Measurements from ENCODE around the gene MRPL27. TPM values are rescaled to one million over a fixed set of nuclear protein-coding genes. Genes with fewer than 3 reads are reported as not detected.
"Not testable (repeated sequence)": the region's sequence is repeated elsewhere in the genome, so short reads cannot be mapped to it uniquely, and the experiment has no call there.

The MRPL27 gene
- total RNA-seq, 2 experiments from 2014 or later: 68.8 to 80.2 TPM

- no peaks in the 10 kb centered on the region for H4K20me1 ChIP-seq (ENCODE audit: insufficient read depth, low read length)
- no peak overlapping the region for H2AFZ ChIP-seq (ENCODE audit: low read length)
- no peaks in the 10 kb centered on the region for H3K79me2 ChIP-seq (ENCODE audit: insufficient read depth, low read depth, low read length)
- H3K27ac ChIP-seq (ENCODE audit: low read depth, low read length, poor library complexity, severe bottlenecking): no peak overlapping the region
- intact Hi-C loops (cut with micrococcal nuclease; ENCODE audit: unreplicated experiment): no loop called here
- no peaks in the 10 kb centered on the region for H3K9me2 ChIP-seq (ENCODE audit: insufficient read depth, low read length)
- POLR2A ChIA-PET: no interaction called here
- no peaks in the 10 kb centered on the region for H3K9me3 ChIP-seq (ENCODE audit: low read length)
- H3K36me3 ChIP-seq (ENCODE audit: insufficient read depth, low read length): no peaks in the 10 kb centered on the region
- no peak overlapping the region for H3K4me3 ChIP-seq (ENCODE audit: low read depth, low read length, poor library complexity, severe bottlenecking)
- H3K4me1 ChIP-seq (ENCODE audit: insufficient read depth, low read length, poor library complexity, severe bottlenecking): no peaks in the 10 kb centered on the region
- TF ChIP-seq, protein P1, sequence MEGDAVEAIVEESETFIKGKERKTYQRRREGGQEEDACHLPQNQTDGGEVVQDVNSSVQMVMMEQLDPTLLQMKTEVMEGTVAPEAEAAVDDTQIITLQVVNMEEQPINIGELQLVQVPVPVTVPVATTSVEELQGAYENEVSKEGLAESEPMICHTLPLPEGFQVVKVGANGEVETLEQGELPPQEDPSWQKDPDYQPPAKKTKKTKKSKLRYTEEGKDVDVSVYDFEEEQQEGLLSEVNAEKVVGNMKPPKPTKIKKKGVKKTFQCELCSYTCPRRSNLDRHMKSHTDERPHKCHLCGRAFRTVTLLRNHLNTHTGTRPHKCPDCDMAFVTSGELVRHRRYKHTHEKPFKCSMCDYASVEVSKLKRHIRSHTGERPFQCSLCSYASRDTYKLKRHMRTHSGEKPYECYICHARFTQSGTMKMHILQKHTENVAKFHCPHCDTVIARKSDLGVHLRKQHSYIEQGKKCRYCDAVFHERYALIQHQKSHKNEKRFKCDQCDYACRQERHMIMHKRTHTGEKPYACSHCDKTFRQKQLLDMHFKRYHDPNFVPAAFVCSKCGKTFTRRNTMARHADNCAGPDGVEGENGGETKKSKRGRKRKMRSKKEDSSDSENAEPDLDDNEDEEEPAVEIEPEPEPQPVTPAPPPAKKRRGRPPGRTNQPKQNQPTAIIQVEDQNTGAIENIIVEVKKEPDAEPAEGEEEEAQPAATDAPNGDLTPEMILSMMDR (conservative IDR thresholded peaks at IDR 0.05; ENCODE audit: low read length): no peak
- no peak for TF ChIP-seq EZH2phosphoT487 (IDR thresholded peaks at IDR 0.05; ENCODE audit: borderline replicate concordance, low read depth, low read length)
- H3K4me2 ChIP-seq (ENCODE audit: low read length): no peak overlapping the region
- BruUV-seq (replicated peaks): no TSS peak
- no peak for DNase-seq (ENCODE audit: low spot score)
- CTCF ChIA-PET (ENCODE audit: unreplicated experiment): interaction anchor here (0.7 kb wide), 1 partner anchor 49 kb away, joined by 4 read pairs; no protein-coding TSS in a partner anchor
Observed at GRCh38 chr17:50406578-50406977, 33.6 kb upstream of the MRPL27 start.

GRCh38 chr17:50405351-50405750 is 32.4 kb upstream of the MRPL27 start:
- H4K20me1 ChIP-seq (ENCODE audit: insufficient read depth, low read length); H3K4me1 ChIP-seq (ENCODE audit: insufficient read depth, low read length, poor library complexity, severe bottlenecking); H3K9me3 ChIP-seq (ENCODE audit: low read length); H3K4me3 ChIP-seq (ENCODE audit: low read depth, low read length, poor library complexity, severe bottlenecking); BruUV-seq (replicated peaks); H3K36me3 ChIP-seq (ENCODE audit: insufficient read depth, low read length); H3K4me2 ChIP-seq (ENCODE audit: low read length); POLR2A ChIA-PET; DNase-seq (ENCODE audit: low spot score); H2AFZ ChIP-seq (ENCODE audit: low read length); intact Hi-C loops (cut with micrococcal nuclease; ENCODE audit: unreplicated experiment); H3K9me2 ChIP-seq (ENCODE audit: insufficient read depth, low read length); H3K79me2 ChIP-seq (ENCODE audit: insufficient read depth, low read depth, low read length); CTCF ChIA-PET (ENCODE audit: unreplicated experiment); H3K27ac ChIP-seq (ENCODE audit: low read depth, low read length, poor library complexity, severe bottlenecking): not testable (repeated sequence)

DNA sequence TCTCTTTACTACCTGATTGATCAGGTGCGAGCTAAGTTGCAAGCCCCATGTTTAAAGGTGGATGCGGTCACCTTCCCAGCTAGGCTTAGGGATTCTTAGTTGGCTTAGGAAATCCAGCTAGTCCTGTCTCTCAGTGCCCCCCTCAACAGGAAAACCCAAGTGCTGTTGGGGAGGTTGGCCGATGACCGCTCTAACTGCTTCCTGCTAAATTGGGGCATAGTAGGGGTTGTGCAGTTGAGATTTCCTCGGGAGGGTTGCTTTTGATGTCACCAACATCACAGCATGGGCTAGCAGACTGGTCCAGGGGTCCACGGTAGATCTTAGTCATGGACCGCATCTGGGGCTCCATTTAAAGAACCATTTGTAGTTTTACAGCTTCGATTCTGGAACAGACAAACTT is 26.6 kb upstream of the MRPL27 start:
- H3K9me2 ChIP-seq (ENCODE audit: insufficient read depth, low read length); H3K4me3 ChIP-seq (ENCODE audit: low read depth, low read length, poor library complexity, severe bottlenecking); H2AFZ ChIP-seq (ENCODE audit: low read length); intact Hi-C loops (cut with micrococcal nuclease; ENCODE audit: unreplicated experiment); CTCF ChIA-PET (ENCODE audit: unreplicated experiment); H3K36me3 ChIP-seq (ENCODE audit: insufficient read depth, low read length); H3K9me3 ChIP-seq (ENCODE audit: low read length); H3K4me2 ChIP-seq (ENCODE audit: low read length); DNase-seq (ENCODE audit: low spot score); BruUV-seq (replicated peaks); H3K27ac ChIP-seq (ENCODE audit: low read depth, low read length, poor library complexity, severe bottlenecking): not testable (repeated sequence)
- H3K79me2 ChIP-seq (ENCODE audit: insufficient read depth, low read depth, low read length): peaks cover 27% of the 10 kb centered on the region
- POLR2A ChIA-PET: interaction anchor here (1.4 kb wide), 1 partner anchor 9 kb away, joined by 3 read pairs; no protein-coding TSS in a partner anchor
- H4K20me1 ChIP-seq (ENCODE audit: insufficient read depth, low read length): peaks cover 14% of the 10 kb centered on the region; the same call in 1 of the 2 replicates
- peaks cover 14% of the 10 kb centered on the region for H3K4me1 ChIP-seq (ENCODE audit: insufficient read depth, low read length, poor library complexity, severe bottlenecking)

DNA sequence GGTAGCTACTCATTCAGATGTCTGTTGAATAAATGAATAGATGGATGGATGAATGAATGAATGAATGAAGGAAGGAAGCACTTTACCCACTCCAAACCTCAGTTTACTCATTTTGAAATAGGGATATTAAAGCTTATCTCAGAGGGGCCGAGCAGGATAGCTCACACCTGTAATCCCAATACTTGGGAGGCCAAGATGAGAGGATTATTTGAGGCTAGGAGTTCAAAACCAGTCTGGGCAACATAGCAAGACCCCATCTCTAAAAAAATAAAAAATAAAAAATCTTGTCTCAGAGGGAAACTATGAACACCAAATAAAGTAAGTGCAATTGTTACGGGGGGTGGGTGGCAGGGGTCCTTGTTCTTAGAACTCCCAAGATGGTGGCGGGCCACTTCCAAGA is 25.7 kb upstream of the MRPL27 start:
- peaks cover 19% of the 10 kb centered on the region for H3K36me3 ChIP-seq (ENCODE audit: insufficient read depth, low read length)
- H3K4me3 ChIP-seq (ENCODE audit: low read depth, low read length, poor library complexity, severe bottlenecking); H3K27ac ChIP-seq (ENCODE audit: low read depth, low read length, poor library complexity, severe bottlenecking); BruUV-seq (replicated peaks); H2AFZ ChIP-seq (ENCODE audit: low read length); intact Hi-C loops (cut with micrococcal nuclease; ENCODE audit: unreplicated experiment); H3K9me3 ChIP-seq (ENCODE audit: low read length); H3K4me2 ChIP-seq (ENCODE audit: low read length); H3K9me2 ChIP-seq (ENCODE audit: insufficient read depth, low read length); DNase-seq (ENCODE audit: low spot score): not testable (repeated sequence)
- peaks cover 14% of the 10 kb centered on the region; the same call in 1 of the 2 replicates for H4K20me1 ChIP-seq (ENCODE audit: insufficient read depth, low read length)
- ChIA-PET CTCF (ENCODE audit: unreplicated experiment) (interaction anchor here (1.7 kb wide), 1 partner anchor 25 kb away, joined by 4 read pairs; the partner anchor contains the start of gene EME1), POLR2A (interaction anchor here (0.6 to 3.6 kb wide), 5 partner anchors 23 to 959 kb away, joined by 4 to 33 read pairs (median 11); partner anchors contain the start of genes ACSF2, EME1 and MRPL27)
- peaks cover 30% of the 10 kb centered on the region for H3K79me2 ChIP-seq (ENCODE audit: insufficient read depth, low read depth, low read length)
- peaks cover 14% of the 10 kb centered on the region for H3K4me1 ChIP-seq (ENCODE audit: insufficient read depth, low read length, poor library complexity, severe bottlenecking)

Data from OCI-LY7 (cell line).